NCI-H2029 treated with DMSO at 0.1 percent for 48 hours (cell line): ENCODE data around the gene RASAL2.
"Not testable (repeated sequence)": the region's sequence is repeated elsewhere in the genome, so short reads cannot be mapped to it uniquely, and the experiment has no call there.

ENCODE experiments used
- DNase-seq: peaks from one replicate; lab custom pipeline; 2025; lab: John Stamatoyannopoulos, UW

The RASAL2 gene

DNA sequence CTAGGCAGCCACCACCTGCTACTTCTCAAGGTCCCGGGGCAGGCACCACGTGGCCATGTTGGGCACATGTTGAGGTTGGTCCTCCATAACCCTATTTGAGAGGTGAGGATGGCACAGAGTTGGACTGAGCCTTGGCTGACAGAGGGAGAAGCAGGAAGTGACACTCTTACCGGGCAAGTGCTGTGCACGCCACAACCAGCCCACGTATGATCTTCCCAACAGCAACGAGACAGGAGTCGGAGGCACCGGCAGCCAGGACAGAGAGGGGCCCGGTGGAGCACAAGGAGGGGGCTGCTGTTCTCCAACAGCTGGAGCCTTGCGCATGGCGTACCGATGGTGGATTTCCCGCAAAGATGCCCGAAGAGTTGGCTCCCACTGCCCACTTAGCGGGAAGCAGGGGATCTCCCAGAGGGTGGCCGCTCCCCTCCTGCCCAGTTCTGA, 399.4 kb downstream of the RASAL2 start:
- DNase-seq, result no peak

DNA sequence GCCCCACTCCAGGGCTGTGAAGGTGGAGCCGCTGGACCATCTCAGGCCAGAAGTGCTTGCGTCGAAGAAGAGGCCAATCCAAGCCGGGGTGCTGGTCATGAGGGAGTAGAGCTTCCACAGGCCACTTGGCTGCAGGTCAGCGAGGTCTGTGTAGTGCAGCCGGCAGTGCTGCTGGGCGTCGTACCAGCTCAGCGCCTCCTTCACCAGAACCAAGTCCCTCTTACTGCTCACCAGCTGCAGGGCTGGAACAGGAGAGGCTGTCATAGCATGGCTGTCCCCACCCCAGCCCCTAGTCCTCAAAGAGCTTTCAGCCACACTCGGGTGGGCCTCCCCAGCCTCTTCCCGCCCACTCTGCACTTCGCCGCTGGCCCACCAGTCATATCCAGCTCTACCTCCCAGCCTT, 400.7 kb downstream of the RASAL2 start:
- DNase-seq, result no peak

DNA sequence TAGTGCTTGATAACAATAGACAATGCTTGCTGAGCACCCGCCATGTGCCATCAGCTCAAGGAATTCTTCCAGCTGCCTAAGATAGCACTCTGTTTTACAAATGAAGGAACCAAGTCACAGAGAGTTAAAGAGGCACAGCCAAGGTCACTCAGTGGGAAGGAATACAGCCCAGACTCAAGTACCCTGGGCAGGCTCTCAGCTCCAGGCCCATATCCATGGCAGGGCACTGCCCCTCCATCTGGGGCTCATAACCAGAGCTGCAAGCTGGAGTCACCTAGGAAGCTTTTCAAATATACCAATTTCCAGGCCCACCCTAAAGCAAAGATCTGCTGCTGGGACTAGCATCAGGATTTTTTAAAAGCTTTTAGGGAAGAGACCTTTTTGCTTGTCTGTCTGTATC, 401.3 kb downstream of the RASAL2 start:
- DNase-seq, result no peak

DNA sequence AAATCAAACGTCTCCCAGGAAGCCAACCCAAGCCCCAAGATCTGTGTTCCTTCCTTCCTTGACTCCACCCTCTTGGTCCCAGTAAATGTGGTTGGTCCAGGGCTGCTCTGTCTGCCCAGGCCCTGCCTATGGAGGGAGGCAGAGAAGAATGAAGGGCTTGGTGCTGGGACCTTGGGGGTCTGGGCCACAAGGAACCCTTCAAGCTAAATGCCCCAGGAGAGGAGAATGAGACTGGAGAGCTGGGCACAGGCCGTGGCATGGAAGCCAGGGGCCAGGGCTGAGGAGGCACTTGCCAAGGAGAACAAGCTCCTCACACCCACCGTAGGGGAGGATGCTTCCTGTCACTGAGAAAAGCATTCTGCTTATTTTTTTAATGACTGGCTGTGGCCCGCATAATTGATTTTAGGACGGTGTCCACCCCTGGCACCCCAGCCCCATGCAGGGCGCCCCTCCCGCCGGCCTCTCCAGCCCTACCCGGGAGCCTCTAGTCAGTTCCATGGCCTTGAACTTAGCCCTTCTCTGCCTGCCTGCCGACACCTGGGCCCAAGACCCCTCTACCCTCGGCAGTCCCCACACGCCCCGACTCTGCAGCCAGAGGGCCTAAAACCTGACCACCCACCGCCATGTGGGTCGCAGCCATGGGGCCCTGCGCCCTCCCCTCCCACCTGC, 402.0 kb downstream of the RASAL2 start:
- DNase-seq, result no peak

DNA sequence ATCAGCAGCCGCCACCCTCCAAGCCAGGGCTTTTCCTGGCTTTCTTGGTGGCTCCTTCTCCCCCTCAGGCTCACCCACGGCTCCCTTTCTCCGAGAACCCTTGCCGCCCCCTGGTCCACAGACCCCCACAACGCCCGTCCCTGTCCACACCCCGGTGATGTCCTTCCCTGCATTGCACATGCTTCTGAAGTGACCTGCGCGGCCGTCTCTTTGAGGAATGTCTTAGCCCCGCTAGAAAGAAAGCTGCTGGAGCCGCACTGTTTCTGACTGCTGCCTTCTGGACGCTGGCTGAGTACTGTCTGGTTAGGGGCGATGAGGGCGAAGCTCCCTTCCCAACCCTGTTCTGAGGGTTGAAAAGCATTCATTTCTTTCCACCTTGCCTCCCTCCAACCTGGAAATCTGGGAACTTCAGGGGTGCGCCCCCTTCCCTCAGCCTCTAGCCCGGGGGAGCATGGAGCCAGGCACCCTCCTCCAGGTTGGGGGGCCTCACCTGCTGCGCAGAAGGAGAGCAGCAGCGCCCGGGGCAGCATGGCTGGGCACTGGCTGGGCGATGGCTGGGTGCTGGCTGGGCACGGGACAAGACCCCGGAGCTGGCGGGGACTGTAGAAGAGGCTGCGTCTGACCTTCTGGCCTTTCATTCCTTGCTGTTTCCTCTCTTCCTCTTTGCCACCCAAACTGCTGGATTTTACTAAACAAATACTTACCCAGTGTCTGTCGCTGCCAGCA, 402.7 kb downstream of the RASAL2 start, which contains the start of gene CLEC20A:
Gene CLEC20A, minus strand, starts transcription at position 555 of the 726 bp plus-strand sequence. Its CDS starts 25 bp downstream, at position 530.
- no peak for DNase-seq

DNA sequence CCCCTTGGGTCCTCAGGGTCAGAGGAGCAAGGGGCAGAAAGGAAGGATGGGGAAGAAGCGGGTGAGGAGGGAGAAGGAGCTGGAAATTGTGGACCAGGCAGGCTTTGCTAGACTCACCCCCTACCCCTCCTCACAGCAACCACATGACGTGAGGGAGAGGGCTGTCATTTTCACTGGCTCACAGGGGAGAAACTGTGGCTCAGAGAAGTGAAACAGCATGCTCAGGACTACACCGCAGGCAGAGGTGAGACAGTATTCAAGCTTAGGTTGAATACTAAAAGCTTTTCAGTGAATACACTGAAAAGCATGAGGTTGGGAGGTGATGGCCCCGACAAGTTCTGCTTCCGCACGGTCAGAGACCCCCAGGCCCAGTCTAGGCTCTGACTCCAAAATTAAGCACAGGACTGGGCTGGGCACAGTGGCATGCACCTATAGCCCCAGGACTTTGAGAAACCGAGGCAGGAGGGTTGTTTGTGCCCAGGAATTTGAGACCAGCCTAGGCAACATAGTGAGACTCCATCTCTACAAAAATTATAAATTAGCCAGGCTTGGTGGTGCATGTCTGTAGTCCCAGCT, 404.1 kb downstream of the RASAL2 start:
- DNase-seq, result no peak

DNA sequence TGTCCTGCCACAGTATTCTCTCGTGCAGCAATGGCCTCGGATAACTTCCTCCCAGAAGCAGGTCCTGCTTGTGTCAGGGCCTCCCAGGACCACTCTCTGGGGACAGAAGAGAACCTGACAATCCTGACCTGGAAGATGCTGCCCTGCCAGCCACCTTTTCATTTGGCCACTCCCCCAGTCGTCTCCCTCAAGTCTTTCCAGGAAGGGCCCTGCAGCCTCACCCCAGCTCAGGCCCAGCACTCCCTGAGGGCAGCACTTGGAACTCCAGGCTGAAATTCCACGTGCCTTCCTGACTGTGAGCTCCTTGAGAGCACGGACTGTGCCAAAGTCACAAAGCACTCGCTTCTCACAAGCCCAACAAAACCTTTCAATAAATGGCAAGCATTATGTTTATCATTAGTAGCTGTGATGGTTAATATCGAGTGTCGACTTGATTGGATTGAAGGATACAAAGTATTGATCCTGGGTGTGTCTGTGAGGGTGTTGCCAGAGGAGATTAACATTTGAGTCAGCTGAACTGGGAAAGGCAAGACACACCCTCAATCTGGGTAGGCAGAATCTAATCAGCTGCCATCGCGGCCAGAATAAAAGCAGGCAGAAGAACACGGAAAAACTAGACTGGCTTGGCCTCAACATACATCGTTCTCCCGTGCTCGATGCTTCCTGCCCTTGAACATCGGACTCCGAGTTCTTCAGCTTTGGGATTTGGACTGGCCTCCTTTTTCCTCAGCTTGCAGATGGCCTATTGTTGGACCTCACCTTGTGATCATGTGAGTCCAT, 405.2 kb downstream of the RASAL2 start:
- no peak for DNase-seq

DNA sequence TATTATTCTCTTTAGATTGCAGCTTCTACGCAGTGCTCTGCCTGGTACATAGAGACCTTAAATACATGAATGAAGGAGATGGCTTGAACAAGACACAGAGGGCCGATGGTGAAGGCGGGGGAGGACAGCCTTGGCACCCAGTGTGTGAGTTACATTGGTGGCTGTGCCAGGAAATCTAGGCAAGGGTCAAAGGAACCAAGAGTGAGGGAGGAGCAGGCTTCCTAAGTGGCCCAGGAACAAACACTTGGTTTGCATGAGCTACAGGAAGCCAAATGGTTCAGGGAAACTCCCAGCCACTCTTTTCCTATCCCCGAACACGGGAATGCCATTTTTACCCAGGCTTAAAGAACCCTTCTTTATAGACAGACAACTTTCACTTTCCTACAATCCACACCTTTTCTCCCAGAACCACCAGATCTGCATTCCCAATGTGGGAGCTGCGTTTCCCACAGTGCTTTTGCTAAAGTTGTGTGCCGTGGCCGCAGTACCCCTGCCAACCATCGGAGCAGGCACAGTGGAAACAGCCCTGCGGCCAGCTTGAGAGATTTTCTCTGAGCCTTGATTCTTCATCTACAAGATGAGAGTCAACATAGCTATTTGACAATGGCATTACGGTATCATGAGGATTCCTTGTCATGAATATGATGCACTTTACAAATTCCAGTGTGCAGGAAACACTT, 406.3 kb downstream of the RASAL2 start:
- DNase-seq, result no peak

DNA sequence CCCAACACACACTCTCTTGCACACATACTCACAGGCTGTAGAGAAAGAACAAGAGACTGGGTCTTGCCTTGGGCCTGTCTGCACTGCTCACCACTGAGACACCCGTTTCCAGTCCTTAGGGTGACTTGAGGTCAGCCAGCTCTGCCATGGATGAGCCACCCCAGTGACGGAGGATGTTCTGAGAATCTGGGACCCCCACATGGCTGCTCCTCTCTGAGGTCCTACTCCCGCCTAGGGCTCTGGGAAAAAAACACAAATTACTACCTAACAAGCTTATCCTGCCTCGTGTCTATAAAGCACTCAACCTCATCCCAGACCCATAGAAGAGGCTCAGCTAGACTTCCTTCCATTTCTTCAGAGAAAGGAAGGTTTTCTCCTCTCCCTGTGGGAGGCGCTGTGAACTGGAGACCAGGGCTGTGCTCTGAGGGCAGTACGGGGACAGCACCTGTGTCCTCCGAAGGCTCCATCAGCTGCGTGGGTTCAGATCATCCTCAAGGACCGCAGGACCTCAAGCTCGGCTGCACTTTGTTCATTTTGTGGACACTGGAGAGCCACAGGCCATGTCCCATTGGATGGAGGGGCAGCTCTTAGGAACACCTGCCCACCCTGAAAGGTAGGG, 407.1 kb downstream of the RASAL2 start:
- no peak for DNase-seq

DNA sequence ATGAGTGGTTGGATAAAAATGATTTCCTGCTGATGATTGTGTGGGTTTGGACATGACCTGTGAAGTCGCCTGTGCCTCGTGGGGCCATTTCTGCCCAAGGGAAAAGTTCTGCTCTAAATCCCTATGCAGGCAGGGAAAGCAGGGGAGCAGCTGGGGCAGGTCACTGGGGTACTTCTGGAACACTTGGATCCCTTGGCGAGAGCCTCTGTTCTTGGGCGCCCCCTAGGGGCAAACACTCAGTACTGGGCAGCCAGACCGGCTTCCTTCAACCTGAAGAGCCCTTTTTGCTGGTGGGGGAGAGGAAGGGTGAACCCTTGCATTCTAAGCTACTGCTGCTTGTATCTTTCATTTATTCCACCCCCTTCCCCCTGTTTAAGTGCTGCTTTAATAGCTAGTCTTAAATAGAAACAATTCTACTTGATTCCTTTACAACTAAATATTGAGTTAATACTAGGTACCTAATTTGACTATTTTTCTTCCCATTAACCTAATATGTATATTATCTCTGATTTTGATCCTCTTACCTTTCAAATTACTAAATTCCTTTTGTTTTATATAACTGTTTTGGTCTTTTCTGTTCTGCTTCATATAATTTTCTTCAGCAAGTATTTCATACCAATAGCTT, 407.9 kb downstream of the RASAL2 start:
- no peak for DNase-seq

DNA sequence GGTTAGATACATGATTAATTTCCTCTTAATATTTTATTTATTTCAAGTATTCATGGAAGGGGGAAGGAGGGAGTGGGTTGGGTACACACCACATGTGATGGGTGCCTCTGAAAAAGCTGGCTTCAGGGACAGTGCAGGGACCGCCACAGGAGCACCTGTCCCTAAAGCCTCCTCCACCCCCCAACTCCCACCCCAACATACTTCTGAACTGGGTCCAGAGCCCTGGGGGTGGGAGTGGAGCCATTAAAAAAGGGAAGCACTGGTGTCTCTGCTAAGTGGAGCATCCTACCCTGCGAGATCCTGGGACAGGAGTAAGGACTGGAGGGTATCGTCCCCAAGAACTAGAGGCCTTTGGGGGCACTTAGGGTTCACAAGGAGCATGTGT, 408.4 kb downstream of the RASAL2 start:
- DNase-seq, result no peak

DNA sequence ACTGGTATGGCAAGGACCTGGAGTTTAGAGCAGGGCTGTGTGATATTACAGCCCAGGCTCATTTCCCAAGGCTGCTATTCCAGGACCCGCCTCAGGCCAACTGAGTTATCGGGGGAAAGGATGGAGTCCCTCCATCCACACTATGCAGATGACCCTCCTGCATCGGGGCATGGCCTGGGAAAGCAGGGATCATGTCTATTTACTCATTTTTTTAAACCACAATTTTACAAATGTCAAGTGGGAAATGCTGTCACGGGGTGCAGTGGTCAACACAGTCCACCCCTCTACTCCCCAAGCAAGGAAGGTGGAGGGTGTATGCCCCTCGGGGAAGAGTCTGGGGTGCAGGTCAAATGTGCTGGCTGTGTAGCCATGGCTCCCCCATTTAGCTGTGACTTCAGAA, 409.0 kb downstream of the RASAL2 start:
- no peak for DNase-seq

DNA sequence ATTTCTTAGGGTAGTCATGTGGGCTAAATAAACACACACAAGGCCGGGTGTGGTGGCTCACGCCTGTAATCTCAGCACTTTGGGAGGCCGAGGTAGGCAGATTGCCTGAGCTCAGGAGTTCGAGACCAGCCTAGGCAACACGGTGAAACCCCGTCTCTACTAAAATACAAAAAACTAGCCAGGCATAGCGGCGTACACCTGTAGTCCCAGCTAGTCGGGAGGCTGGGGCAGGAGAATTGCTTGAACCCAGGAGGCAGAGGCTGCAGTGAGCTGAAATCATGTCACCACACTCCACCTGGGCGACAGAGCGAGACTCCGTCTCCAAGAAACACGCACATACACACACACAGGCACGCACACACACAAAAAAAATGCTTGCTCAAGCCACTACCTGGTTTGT, 409.4 kb downstream of the RASAL2 start:
- DNase-seq, result not testable (repeated sequence)

DNA sequence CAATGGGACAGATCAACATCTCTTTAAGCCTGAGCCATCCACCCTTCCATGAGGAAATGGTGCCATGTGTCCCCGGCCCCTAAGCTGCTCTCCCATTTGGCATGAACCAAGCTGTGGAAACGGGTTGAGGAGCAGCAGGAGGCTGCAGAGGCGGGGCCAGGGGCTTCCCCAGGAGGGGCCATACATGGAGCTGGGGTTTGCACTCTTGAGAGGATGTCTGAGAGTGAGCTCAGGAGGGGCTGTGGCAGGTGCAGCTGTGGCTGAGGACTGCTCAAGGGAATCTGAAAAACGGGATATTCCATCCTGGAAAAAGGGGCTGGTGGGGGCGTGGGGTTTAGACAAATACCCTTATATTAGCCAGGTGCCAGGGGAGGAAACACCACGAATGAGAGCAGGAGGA, 409.9 kb downstream of the RASAL2 start:
- no peak for DNase-seq

DNA sequence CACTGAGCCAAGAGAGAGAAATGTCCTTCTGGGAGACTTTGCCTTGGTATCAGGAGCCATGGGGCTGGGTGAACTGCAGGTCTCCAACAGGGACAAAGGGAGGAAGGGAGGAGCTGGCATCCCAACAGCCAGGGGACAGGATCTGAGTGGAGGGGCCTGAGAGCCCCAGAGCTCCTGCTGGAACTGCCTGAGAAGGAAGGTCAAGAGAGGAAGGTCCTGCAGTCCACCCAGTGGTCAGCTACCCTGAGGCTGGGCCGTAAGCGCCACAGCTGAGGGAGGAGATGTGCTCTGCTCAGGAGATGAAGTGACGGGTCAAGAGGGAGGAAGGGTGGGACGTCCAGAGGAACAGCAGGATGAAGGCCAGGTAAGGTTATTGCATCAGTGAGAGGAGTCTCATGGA, 410.4 kb downstream of the RASAL2 start:
- DNase-seq, result no peak

DNA sequence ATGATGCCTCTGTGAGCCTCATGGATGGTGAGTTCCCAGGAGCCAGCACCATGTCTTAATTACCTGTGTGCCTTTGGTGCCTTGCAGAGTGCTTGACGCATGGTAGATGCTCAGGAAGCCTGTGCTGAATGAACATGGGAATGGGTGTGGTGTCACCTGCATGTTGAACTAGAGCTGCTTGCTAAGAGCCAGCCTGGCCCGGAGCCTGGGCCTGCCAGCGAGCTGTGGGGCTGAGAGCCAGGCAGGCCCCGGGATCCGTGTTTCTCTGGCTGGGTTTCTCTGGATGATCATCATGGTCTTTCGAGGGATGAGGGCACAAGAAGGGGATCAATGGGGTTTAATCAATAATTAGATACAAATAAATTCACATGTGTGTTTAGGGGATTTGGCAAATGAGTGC, 412.3 kb downstream of the RASAL2 start:
- no peak for DNase-seq

DNA sequence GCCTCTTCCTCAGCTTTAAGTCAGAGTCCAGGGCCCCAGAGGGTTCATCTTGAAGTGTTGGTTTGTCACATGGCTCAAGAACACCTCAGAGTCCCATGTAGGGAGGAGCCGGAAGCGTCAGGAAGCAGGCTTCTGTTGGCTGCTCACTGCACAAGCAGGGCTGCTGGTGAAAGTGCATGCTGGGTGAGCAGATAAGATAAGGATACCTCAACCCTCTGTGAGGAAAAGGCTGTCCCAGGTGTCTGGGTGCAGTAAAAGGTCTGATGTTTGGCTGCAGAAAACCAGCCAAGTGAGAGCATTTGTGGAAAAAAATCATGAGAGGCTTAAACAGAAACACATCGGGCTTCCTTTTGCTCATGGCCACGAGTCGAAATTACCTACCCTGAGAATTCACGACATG, 412.8 kb downstream of the RASAL2 start:
- no peak for DNase-seq

DNA sequence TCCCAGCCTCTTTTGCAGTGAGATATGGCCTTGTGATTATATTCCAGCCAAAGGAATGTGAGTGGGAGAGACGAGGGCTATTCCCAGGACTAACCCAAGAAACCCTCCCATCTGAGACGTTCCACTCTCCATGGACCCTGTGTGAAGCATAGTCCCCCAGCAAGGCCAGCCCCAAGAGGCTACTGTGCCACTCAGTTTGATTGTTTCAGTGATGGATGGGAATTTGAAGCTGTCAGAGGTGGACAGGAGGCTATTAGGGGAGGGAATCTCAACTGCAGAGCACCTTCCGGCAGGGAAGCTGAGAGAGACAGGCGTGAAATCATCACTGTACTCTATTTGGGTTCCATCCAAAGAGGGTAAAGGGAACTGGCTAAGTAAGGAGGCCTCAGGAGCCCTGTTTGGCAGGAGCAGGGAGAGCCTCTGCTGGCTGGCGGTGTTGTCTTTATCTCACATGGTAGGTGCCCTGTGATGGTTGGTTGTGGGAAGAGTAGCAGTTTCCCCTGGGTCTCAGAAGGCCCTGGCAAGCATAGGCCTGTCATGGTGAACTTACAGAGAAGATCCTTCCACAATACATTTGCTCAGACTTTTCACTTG, 415.6 kb downstream of the RASAL2 start:
- DNase-seq, result no peak

DNA sequence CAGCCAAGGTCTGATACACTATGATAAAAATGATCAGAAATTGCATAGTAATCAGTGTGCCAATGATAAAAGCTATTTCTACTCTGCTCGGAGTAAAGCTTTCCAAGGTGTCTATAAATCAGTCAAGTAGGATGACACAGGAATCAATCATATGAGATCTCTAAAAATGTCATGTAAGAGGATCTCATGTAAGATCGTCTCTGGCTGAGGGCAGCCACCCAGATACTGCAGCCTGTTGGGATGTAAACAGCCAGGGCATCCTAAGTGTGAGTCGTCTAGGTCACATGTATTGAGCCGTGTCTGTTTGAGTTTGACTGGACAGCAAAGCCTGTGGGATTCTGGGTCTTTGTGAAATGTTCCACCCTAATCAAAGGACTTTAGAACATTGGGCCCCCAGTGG, 416.3 kb downstream of the RASAL2 start:
- no peak for DNase-seq

DNA sequence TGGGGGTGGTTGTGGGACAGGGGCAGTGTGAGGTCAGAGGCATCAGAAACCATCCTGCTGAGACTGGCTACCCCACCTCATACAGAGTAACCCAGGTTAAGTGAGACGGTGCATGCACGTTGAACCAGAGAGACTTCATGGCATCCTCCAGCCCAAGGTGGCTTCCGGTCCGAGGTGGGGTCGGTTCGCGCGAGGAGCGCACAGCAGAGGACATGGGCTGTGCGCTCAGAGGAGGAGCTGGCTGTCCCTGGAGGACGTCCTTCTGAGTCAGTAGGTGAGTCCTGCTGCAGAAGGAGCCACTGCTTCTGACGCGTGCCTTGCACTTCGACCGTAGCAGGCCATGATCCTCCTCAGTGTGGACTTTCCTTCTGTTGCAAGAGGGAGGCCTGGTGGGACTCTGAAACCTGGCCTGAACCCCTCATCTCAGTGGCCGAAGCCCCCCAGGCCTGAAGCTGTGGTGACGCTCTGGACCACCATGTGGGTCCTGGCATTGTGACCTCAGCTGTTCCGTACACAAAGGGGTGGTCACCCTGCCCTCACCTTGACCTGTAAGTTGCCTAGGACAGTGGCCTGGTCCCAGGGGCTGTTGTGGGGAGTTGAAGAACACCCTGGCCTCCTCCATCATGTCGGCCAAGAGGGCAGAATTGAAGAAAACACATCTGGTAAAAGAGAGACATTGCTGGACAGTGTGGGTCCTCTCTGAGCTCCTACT, 418.8 kb downstream of the RASAL2 start, which contains the start of gene TEX35:
Gene TEX35, plus strand, starts transcription at position 544 of the 712 bp plus-strand sequence. Its CDS starts 80 bp downstream, at position 624.
- no peak for DNase-seq
